KOPT-K1 (cell line): Measurements from ENCODE around the gene PTPN9.
"Not testable (repeated sequence)": the region's sequence is repeated elsewhere in the genome, so short reads cannot be mapped to it uniquely, and the experiment has no call there.

Source experiments
- H3K27ac ChIP-seq: fragments of 200-600 bp; sonication (generic); 2 replicates; pipeline ENCODE4 v1.5.1; 2016; ENCODE audit warnings: antibody characterized with exemption, mild to moderate bottlenecking, low read depth, low read length; ENCODE audit not compliant: poor library complexity, severe bottlenecking
- H3K36me3 ChIP-seq: fragments of 200-600 bp; sonication (generic); 2 replicates; pipeline ENCODE4 v1.5.1; 2017; ENCODE audit warnings: antibody characterized with exemption, mild to moderate bottlenecking, low read length, moderate library complexity; ENCODE audit not compliant: insufficient read depth
- H3K9me3 ChIP-seq: fragments of 200-600 bp; sonication (generic); 2 replicates; pipeline ENCODE4 v1.5.1; 2017; ENCODE audit warnings: antibody characterized with exemption, low read length, mild to moderate bottlenecking; ENCODE audit not compliant: insufficient read depth, poor library complexity, severe bottlenecking

The PTPN9 gene

GRCh38 chr15:75559360-75559759, 19.8 kb downstream of the PTPN9 start:
- not testable (repeated sequence) for H3K36me3 ChIP-seq, H3K9me3 ChIP-seq, H3K27ac ChIP-seq

GRCh38 chr15:75558955-75559354, 20.2 kb downstream of the PTPN9 start:
- not testable (repeated sequence) for H3K36me3 ChIP-seq, H3K9me3 ChIP-seq

GRCh38 chr15:75554717-75555116, 24.4 kb downstream of the PTPN9 start:
- no peaks in the 10 kb centered on the region for H3K36me3 ChIP-seq

More at GRCh38 chr15:75558955-75559354, 20.2 kb downstream of the PTPN9 start:
- H3K27ac ChIP-seq: not testable (repeated sequence)

GRCh38 chr15:75553659-75554058, 25.5 kb downstream of the PTPN9 start:
- Histone ChIP-seq H3K9me3 (no peaks in the 10 kb centered on the region), H3K27ac (no peak overlapping the region), H3K36me3 (no peaks in the 10 kb centered on the region)

More at GRCh38 chr15:75554717-75555116, 24.4 kb downstream of the PTPN9 start:
- no peak overlapping the region for H3K27ac ChIP-seq
- no peaks in the 10 kb centered on the region for H3K9me3 ChIP-seq

GRCh38 chr15:75551091-75551490, 28.0 kb downstream of the PTPN9 start:
- H3K27ac ChIP-seq: no peak overlapping the region
- H3K9me3 ChIP-seq: no peaks in the 10 kb centered on the region
- no peaks in the 10 kb centered on the region for H3K36me3 ChIP-seq

GRCh38 chr15:75545064-75545463, 34.1 kb downstream of the PTPN9 start:
- no peaks in the 10 kb centered on the region for H3K36me3 ChIP-seq
- H3K9me3 ChIP-seq: no peaks in the 10 kb centered on the region
- no peak overlapping the region for H3K27ac ChIP-seq

- no peaks in the 10 kb centered on the region for H3K36me3 ChIP-seq
Measured at GRCh38 chr15:75544359-75544758, 34.8 kb downstream of the PTPN9 start.

GRCh38 chr15:75542949-75543545, 36.1 kb downstream of the PTPN9 start:
- not testable (repeated sequence) for H3K9me3 ChIP-seq, H3K36me3 ChIP-seq, H3K27ac ChIP-seq

More at GRCh38 chr15:75544359-75544758, 34.8 kb downstream of the PTPN9 start:
- H3K9me3 ChIP-seq: no peaks in the 10 kb centered on the region
- H3K27ac ChIP-seq: no peak overlapping the region

- H3K9me3 ChIP-seq: no peaks in the 10 kb centered on the region
- H3K27ac ChIP-seq: no peak overlapping the region
- H3K36me3 ChIP-seq: no peaks in the 10 kb centered on the region
Measured at GRCh38 chr15:75542386-75542797, 36.7 kb downstream of the PTPN9 start.

- Histone ChIP-seq H3K36me3 (no peaks in the 10 kb centered on the region), H3K27ac (no peak overlapping the region)
Measured at GRCh38 chr15:75538376-75538775, 40.7 kb downstream of the PTPN9 start.

GRCh38 chr15:75533945-75534344, 45.2 kb downstream of the PTPN9 start:
- H3K27ac ChIP-seq: no peak overlapping the region
- no peaks in the 10 kb centered on the region for H3K36me3 ChIP-seq
- no peaks in the 10 kb centered on the region for H3K9me3 ChIP-seq

More at GRCh38 chr15:75538376-75538775, 40.7 kb downstream of the PTPN9 start:
- no peaks in the 10 kb centered on the region for H3K9me3 ChIP-seq

GRCh38 chr15:75532413-75533250, 46.5 kb downstream of the PTPN9 start:
- H3K9me3 ChIP-seq: no peaks in the 10 kb centered on the region
- no peak overlapping the region for H3K27ac ChIP-seq
- H3K36me3 ChIP-seq: no peaks in the 10 kb centered on the region

- H3K27ac ChIP-seq: no peak overlapping the region
- peaks cover 13% of the 10 kb centered on the region for H3K36me3 ChIP-seq
- no peaks in the 10 kb centered on the region for H3K9me3 ChIP-seq
Measured at GRCh38 chr15:75531041-75531450, 48.1 kb downstream of the PTPN9 start.

- Histone ChIP-seq H3K36me3 (peaks cover 19% of the 10 kb centered on the region), H3K27ac (no peak overlapping the region), H3K9me3 (no peaks in the 10 kb centered on the region)
Measured at GRCh38 chr15:75530169-75530568, 48.9 kb downstream of the PTPN9 start.

- H3K36me3 ChIP-seq: peaks cover 44% of the 10 kb centered on the region
- not testable (repeated sequence) for H3K9me3 ChIP-seq, H3K27ac ChIP-seq
Measured at GRCh38 chr15:75525756-75526155, 53.4 kb downstream of the PTPN9 start.

- no peaks in the 10 kb centered on the region for H3K9me3 ChIP-seq
- H3K36me3 ChIP-seq: peaks cover 54% of the 10 kb centered on the region
- H3K27ac ChIP-seq: no peak overlapping the region
Measured at GRCh38 chr15:75523011-75523410, 56.1 kb downstream of the PTPN9 start.
